Choroid plexus epithelial cell (primary cell): ENCODE measurements around the gene RAPGEF3.

Experiments used
- DNase-seq: peaks from one replicate; pipeline ENCODE4 v3.0.0-alpha.2; 2010; ENCODE audit warnings: low read depth
- H3K4me3 ChIP-seq: 2 replicates; pipeline ENCODE4 v1.5.1; 2011; ENCODE audit warnings: low read depth, mild to moderate bottlenecking, control low read depth, low read length, moderate library complexity
- CTCF ChIP-seq: conservative IDR thresholded peaks from 2 replicates; pipeline ENCODE4 v1.5.1; 2011; ENCODE audit warnings: low read depth, mild to moderate bottlenecking, control low read depth, inconsistent platforms, low read length, moderate library complexity

Gene RAPGEF3

DNA sequence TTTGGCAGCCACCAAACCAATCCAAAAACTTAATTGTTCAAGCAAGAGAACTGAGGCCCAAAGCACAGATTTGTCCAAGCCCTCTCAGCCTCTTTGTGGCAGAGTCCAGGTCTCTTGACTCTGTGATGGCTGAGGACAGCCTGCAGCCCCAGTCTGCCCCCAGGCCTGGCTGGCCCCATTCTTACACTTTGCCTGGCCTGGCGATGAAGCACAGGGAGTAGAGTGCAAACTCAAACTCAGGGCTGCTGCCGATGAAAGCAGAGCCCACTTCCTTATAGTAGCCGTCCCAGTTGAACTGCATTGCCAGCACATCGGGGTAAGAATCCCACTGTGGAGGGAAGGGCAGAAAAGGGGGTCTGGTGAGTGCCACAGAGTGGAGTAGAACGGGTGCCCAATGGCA is 47.2 kb downstream of the RAPGEF3 start:
- H3K4me3 ChIP-seq, result no peak overlapping the region
- TF ChIP-seq CTCF, result no peak
- no peak for DNase-seq

DNA sequence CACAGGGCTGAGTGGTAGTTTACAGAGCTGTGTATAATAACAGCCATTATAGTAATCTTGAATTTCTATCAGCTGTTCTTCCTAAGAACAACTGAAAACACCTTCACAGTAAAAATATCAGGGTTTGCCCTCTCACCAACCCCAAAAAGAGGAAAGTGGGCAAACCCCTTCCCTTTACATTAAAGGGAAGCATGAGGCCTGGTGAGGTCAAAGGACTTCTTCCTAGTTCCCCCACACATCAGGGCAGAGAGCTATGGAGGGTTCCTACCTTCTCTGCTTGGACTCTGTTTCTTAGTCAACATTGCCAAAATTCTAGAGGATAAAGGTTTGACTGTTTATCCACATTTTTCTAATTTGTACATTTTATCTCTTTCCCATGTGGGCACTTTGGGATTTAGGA is 48.4 kb downstream of the RAPGEF3 start:
- DNase-seq, result no peak
- H3K4me3 ChIP-seq, result no peak overlapping the region
- no peak for TF ChIP-seq CTCF

- DNase-seq, result no peak
These were observed 49.0 kb downstream of the RAPGEF3 start for GRCh38 chr12:47709671-47710070.

DNA sequence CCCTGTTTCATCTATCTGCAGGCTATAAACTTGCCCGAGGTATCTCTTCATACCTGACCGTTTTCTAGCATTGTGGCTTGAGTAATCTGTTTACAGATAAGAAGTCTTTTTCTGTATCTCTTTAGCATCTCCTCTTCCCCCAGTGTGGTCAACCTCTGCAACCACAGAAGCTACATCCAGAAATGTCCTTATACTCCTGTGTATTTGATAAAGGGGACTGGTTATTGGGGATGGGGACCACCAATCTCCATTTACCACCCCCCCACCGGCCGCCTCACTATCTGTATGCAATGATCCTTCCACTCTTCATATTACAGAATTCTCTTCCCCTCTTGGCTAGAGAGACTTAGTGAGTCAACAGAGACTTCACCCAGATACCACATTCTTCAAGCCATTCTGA is 49.4 kb downstream of the RAPGEF3 start:
- H3K4me3 ChIP-seq, result no peak overlapping the region
- no peak for DNase-seq
- no peak for TF ChIP-seq CTCF

More at GRCh38 chr12:47709671-47710070, 49.0 kb downstream of the RAPGEF3 start:
- no peak for TF ChIP-seq CTCF
- H3K4me3 ChIP-seq, result no peak overlapping the region

DNA sequence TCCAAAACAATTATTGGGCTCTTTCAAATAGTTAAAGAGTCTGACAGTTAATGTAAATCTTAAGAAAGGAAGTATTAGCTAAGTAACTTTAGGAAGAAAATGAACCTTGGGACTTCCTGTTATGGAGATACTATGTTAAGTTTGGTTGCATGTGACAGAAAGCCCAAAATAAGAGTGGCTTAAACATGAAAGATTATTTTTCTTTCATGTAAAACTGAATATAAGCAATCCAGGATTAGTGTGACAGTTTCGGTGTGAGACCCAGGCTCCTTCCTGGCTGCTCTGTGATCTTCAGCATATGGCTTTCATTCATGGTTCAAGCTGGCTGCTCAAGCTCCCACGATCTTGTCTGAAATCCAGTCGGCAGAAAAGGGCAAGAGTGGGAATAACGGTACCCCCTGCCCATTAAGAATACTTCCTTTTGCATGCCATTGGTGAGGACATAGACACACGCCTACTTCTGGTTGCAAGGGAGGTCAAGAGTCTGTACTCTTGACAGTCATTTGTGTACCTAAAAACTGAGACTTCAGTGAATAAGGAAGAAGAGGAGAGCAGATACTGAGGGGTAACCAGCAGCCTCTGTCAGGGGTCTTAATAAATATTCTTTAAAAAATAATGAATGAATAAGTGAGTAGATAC is 50.7 kb downstream of the RAPGEF3 start:
- TF ChIP-seq CTCF, result no peak
- no peak for DNase-seq
- no peak overlapping the region for H3K4me3 ChIP-seq

DNA sequence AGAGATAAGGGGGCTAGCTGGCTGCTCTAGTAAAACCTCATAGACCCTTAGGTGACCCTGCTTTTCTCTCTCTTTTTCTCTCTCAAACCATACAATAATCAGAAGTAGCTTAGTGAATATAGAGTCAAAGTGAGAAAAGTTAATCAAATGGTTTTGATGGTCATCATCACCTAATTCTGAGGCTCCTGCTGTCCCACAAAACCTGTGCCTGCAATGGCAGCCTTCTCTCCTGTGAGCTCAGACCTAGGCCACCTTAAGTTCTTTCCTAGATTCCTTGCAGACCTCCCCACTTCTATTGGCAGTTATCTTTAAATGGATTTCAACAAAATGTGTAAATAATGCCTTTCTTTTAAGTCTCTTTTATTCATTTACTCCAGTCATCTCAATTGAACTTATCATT is 51.3 kb downstream of the RAPGEF3 start:
- no peak for TF ChIP-seq CTCF
- no peak overlapping the region for H3K4me3 ChIP-seq
- no peak for DNase-seq
